Suppressor macrophage treated with lipopolysaccharide for 1 hour (primary cell): Measurements from ENCODE around the gene TLE3.

Source experiments
- DNase-seq, 3 donors: peaks; one replicate each; pipeline ENCODE4 v3.0.0-alpha.2; 2020 to 2022

The TLE3 gene

GRCh38 chr15:70098461-70099166, 897 bp upstream of the TLE3 start:
- peak; percentile 36 to 56 (median 46) for DNase-seq

DNA sequence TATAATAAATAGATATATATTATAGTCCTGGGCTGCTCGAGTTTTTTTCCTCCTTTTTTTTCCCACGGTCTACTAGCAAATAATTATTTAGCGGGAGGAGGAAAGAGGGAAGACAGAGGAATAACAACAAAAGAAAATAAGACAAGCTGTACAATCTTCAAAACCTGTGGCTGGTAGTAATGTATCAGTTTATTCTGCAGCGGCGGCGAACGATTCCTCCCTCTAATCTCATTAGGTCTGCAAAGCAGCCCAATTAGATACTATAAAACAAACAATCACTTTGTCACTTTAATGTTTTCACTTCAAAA, 390 bp upstream of the TLE3 start:
- DNase-seq = no peak

DNA sequence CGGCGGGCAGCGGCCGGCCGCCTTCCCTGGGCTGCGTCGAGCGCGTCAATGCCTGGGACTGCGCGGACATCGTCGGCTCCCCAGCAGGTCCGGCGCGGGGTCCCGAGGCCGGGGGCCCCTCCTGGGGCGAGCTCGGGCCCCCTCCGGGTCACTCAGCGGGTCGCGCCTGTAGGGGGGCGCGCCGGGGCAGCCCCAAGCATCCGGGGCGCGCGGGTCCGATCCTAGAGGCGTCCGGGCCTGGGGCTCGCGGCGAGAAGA, 725 bp downstream of the TLE3 start:
- no peak for DNase-seq

DNA sequence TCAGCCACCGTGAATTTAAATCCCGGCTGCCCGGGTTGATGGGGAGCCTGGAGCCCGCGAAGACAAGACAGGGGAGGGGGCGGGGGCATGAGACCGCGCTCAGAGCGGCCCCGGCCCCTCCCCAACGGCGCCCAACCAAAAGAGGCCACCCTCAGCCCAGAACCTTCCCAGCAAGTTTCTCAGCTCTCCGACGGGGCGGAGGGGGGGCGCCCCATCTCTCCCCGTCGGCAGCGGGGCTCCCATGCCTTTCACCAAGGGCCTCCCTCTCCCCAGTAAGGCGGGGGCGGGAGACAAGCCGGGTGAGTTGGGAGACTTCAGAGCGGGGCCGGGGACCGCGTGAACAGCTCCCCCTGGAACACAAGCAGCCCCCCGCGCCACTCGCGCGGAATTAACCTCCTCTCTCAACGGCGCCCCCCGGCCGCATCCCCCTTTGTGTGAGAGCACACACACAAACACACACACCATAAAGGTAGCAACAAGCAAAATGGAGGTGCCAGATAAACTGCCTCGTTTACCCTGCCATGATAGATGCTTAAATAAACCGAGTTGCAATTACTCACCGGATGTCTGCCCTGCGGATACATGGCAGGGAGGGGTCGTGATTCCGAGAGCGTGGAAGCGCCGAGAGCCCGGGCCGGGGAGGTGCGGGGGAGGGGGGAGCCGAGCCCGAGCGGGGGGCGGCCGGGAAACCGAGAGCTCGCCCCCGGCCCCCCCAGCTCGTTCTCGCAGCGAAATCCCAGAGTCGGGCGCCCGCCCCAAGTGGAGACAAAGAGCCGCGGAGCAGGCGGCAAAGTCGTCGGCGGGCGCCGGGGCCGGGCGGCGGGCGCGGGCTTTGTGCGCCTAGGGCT, 1.3 kb downstream of the TLE3 start:
- peak; percentile 48 to 80 (median 59) for DNase-seq

DNA sequence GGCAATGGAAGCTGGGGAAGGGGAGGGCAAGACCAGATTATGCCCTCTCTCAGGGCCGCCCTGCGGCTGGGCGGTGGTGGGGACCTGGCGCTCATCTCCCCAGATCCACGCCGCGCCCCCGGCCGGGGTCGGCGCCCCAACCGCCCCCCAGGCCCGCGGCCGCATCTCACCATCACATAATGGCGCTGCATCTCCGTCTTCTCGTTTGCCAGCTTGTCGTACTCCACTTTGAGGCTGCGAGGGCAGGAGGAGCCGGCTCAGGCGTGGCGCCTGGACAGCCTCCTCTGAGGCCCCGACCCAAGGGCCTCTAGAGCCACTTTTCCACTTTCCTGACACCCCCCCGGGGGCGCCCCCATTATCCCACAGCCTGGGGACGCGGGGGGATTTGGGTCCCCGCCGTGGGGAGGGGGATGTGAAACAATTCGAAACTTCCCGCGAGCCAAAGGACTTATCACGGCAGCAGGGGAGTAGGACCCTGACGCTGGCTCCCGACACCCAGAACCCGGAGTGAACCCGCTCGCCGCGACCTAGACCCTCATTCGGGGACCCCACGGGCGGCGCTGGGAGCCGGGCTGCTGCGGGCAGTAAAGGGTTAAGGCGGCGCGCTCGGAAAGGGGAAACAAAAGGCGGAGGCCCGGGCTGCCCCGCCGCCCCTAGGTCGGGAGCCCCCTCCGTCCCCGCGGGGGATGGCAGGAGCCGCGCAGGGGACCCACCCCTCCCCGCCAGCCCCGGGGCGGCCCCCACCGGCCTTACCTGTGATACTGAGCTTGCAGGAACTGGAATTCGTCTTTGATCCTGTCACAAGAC, 2.1 kb downstream of the TLE3 start:
- peak; percentile 60 to 84 (median 66) for DNase-seq

DNA sequence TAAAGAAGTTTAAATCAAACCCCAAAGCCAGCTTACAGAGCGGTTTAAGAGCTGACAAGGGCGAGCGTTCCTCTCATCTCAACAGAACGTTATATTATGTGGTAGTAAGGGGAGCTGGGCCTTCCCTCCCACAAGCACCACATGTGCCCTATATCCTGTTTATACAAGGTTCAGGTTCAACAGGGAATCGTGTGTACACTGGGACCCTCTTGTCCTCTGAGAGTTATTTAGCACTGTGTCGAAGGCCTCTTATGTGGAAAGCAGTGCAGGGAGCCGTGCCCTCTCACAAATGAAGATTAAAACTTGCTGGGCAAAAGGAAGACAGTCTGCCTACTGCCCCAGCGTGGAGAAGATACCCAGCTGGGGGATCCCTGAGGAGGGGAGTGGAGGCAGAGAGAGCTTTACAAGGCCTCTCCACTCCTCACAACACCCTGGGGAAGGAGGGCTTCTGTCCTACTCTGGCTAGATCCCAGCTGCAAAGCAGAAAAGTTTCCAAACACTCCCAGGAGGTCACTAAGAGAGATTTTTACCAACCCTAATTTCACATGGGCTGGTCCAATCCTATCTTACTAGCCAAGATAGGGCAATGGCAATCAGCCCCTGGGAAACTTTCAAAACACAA, 2.9 kb downstream of the TLE3 start:
- no peak for DNase-seq

- peak; percentile 37 to 44 (median 40) for DNase-seq
Observed at GRCh38 chr15:70093481-70094319, 4.0 kb downstream of the TLE3 start.

DNA sequence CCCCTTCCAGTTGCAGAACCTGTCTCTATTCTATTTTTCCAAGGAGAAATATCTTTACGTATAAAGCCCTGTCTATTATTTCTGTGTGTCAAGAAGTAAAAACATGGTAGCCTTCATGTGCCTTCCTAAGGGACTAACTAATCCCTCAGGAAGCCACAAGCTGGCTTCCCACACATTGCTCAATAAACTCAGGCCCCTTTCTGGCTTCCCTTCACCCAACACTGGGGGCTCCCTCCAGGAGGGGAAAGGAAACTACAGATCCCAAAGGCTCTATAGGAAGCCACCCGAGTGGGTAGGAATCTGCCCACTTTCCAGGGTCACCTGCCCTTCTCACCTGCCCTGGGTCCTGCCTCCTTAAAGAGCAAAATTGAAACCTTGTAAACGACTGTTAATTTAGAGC, 4.6 kb downstream of the TLE3 start:
- DNase-seq = no peak

DNA sequence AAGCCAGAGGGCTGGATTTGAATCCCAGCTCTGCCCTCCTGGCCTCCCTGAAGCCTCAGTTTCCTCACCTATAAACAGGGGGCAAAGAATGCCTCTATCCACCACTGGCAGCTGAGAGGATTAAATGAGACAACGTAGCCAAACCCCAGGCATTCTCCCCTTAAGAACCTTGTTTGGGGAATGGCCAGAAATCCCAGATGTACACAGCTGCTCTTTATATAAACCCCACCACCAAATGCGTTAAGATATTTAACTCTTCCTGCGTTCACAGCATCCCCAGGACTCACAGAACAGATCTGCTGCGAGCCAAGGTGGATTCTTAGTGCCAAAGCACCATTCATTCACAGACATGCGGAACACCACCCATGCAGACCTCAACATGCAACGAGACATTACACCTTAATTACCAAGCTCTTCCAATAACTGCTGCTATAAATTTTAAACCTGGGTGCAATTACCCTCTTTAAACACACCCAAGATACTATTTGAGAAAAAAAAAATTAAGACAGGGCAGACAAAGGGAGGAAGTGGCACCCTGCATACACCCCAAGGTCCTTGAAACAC, 5.2 kb downstream of the TLE3 start:
- no peak for DNase-seq

- DNase-seq = no peak
Observed at GRCh38 chr15:70091726-70092463, 5.8 kb downstream of the TLE3 start.

DNA sequence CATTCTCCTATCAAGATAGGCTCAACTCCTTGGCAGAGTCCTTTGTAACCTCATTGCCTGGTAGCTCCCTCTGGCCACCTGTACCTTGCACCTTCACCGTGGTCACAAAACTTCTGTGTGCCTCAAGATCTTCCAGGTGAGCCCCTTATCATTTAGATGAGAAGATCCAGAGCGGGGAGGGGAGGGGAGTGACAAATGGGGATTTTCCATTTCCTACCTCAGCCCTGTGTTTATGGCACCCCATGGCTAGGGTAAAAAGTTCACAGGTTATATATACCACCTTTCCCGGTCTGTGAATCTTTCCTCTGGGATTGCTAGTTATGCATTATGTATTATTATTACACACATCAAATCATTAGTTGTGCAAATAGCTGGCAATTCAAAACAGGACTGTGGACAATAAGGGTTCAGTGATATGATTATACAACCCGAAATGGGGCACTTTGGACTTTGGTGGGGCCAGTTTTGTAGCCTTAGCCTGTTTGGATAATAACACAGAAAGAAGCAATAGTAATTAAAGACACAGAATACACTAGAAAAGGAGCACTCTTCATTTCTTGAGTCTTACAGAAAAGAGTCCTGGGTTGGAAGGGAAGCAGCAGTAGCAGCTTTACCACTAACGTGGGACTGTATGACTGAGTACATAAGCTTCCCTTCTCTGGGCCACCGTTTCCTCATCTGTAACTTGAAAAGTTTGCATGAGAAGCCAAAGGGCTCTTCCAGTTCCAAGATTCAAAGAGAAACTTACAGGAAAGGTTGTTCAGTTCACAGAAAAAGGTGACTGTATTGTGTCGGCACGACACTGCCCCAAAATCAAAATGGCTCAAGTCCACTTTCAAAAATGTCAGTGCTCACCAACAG, 7.1 kb downstream of the TLE3 start:
- DNase-seq = peak; percentile 45 to 53 (median 49)

DNA sequence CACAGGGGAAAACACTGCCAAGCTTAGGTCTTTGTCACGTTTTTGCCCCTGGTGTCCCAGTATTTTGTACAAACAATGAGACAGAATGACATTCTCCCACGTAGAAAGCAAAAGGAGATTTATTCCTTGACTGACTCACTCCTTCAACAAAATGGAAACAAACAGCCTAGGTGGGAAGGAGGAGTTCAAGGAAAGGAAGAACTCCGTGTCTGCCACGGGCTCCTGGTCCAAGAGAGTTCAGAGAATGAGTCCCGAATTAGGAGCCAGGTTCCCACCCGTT, 8.1 kb downstream of the TLE3 start:
- DNase-seq = no peak

- peak; percentile 61 to 79 (median 65) for DNase-seq
Observed at GRCh38 chr15:70088887-70089691, 8.6 kb downstream of the TLE3 start.

- no peak for DNase-seq
Observed at GRCh38 chr15:70088455-70088854, 9.3 kb downstream of the TLE3 start.

DNA sequence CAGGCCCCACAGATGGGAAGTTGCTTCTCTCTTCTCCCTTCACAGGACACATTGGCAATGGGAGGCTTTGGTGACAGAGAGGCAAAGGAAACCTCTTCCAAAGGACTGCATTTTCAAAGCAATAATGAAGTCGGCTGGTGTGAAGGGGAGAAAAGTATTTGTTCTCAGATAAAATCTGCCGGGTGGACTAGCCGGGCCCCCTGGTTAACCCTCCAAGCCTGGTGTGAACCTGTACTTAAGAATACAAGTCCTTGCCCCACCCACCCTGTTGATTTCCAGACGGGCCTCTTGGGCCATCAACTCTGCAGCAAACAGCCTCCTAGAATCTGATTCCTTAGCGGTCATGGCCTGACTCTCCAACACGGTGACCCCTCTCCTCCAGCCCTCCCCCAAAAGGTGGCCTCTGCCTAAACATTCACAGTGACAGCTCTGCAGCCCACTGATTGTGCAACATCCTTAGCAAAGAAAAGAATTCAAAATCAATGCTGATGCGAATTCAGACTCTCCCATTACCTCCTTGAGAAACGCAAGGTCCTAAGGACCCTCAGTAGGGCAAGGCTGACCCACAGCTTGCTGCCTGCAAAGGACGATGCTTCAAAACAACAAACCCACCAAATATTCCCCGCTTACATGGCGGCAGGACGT, 9.9 kb downstream of the TLE3 start:
- DNase-seq = no peak

- DNase-seq = peak; percentile 77 to 81 (median 81)
Observed at GRCh38 chr15:70086636-70087035, 11.1 kb downstream of the TLE3 start.

- DNase-seq = no peak
Observed at GRCh38 chr15:70084461-70084860, 13.3 kb downstream of the TLE3 start.

GRCh38 chr15:70083946-70084345, 13.8 kb downstream of the TLE3 start:
- no peak for DNase-seq

DNA sequence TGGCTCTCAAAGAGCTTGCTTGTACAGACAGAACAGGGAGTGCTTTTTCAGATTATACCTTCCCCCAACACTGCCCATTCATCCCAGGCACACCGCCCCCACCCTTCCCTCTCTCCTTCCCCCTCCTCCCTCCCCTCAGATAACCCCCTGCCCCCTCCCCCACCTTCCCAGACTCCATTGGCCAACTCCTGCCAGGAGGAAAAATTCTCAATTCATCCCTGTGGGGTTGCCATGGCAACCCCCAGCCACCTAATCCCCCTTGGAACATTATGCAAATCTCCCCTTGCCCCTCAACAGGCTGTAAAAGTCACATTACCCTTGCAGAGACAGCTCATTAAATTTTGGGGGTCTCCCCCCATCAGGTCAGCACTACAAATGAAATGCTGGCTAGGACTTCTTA, 14.3 kb downstream of the TLE3 start:
- DNase-seq = no peak
